MG63 (cell line): ENCODE results near the gene CDC26. TPM values are rescaled to one million over a fixed set of nuclear protein-coding genes. Genes with fewer than 3 reads are reported as not detected.
"Not testable (repeated sequence)": the region's sequence is repeated elsewhere in the genome, so short reads cannot be mapped to it uniquely, and the experiment has no call there.

ENCODE experiments used
- DNase-seq: peaks from one replicate; pipeline ENCODE4 v3.0.0-alpha.2; 2020
- H3K27me3 ChIP-seq: fragments of 250-450 bp; sonication (Bioruptor Pico); 2 replicates; pipeline ENCODE4 v1.5.1; 2020; ENCODE audit warnings: mild to moderate bottlenecking, moderate library complexity
- H3K36me3 ChIP-seq: fragments of 250-450 bp; sonication (Bioruptor Pico); 2 replicates; pipeline ENCODE4 v1.5.1; 2020; ENCODE audit warnings: mild to moderate bottlenecking, moderate library complexity
- H3K4me3 ChIP-seq: fragments of 250-450 bp; sonication (Bioruptor Pico); 2 replicates; pipeline ENCODE4 v1.5.1; 2020; ENCODE audit warnings: mild to moderate bottlenecking, moderate library complexity
- H3K9me3 ChIP-seq: fragments of 250-450 bp; sonication (Bioruptor Pico); 2 replicates; pipeline ENCODE4 v1.5.1; 2020; ENCODE audit warnings: mild to moderate bottlenecking, moderate library complexity
- total RNA-seq: library from RNA; depleted of rRNA; stranded (reverse); fragments of >200 nt; shearing (Covaris generic); gene quantifications from 2 replicates; pipeline ENCODE4 v1.2.3, GENCODE V29; 2014; ENCODE audit warnings: low replicate concordance

The CDC26 gene
- total RNA-seq, 1 experiment from 2014 or later = 38.9 TPM

- no peak overlapping the region for H3K4me3 ChIP-seq
- DNase-seq = no peak
- peaks cover under 1% of the 10 kb centered on the region for H3K36me3 ChIP-seq
- no peaks in the 10 kb centered on the region for H3K9me3 ChIP-seq
- no peaks in the 10 kb centered on the region for H3K27me3 ChIP-seq
These were observed 23.8 kb upstream of the CDC26 start for GRCh38 chr9:113298924-113299770.

GRCh38 chr9:113298311-113298710 lies 22.9 kb upstream of the CDC26 start:
- H3K4me3 ChIP-seq = no peak overlapping the region
- peaks cover 7% of the 10 kb centered on the region for H3K36me3 ChIP-seq
- no peaks in the 10 kb centered on the region for H3K27me3 ChIP-seq
- H3K9me3 ChIP-seq = no peaks in the 10 kb centered on the region
- no peak for DNase-seq

- no peak for DNase-seq
- Histone ChIP-seq H3K4me3 (no peak overlapping the region), H3K9me3 (no peaks in the 10 kb centered on the region), H3K27me3 (no peaks in the 10 kb centered on the region), H3K36me3 (peaks cover 20% of the 10 kb centered on the region)
These were observed 21.6 kb upstream of the CDC26 start for GRCh38 chr9:113296796-113297558.

GRCh38 chr9:113296247-113296646 lies 20.9 kb upstream of the CDC26 start:
- not testable (repeated sequence) for DNase-seq, H3K27me3 ChIP-seq, H3K4me3 ChIP-seq, H3K9me3 ChIP-seq
- peaks cover 27% of the 10 kb centered on the region for H3K36me3 ChIP-seq

- Histone ChIP-seq H3K4me3 (no peak overlapping the region), H3K9me3 (no peaks in the 10 kb centered on the region), H3K36me3 (peaks cover 56% of the 10 kb centered on the region), H3K27me3 (no peaks in the 10 kb centered on the region)
- DNase-seq = peak; percentile 34
These were observed 18.0 kb upstream of the CDC26 start for GRCh38 chr9:113293285-113293878.

- no peak overlapping the region for H3K4me3 ChIP-seq
- H3K36me3 ChIP-seq = peaks cover 83% of the 10 kb centered on the region
- H3K9me3 ChIP-seq = no peaks in the 10 kb centered on the region
- DNase-seq = no peak
- H3K27me3 ChIP-seq = no peaks in the 10 kb centered on the region
These were observed 14.8 kb upstream of the CDC26 start for GRCh38 chr9:113290052-113290607.

- H3K4me3 ChIP-seq = no peak overlapping the region
- no peak for DNase-seq
- peaks cover 91% of the 10 kb centered on the region for H3K36me3 ChIP-seq
- H3K9me3 ChIP-seq = no peaks in the 10 kb centered on the region
- H3K27me3 ChIP-seq = no peaks in the 10 kb centered on the region
These were observed 13.7 kb upstream of the CDC26 start for GRCh38 chr9:113289091-113289490.

GRCh38 chr9:113281356-113281755 lies 6.0 kb upstream of the CDC26 start:
- DNase-seq = no peak
- Histone ChIP-seq H3K9me3 (no peaks in the 10 kb centered on the region), H3K36me3 (peaks cover 83% of the 10 kb centered on the region), H3K27me3 (no peaks in the 10 kb centered on the region), H3K4me3 (no peak overlapping the region)

- Histone ChIP-seq H3K36me3 (peaks cover 74% of the 10 kb centered on the region), H3K9me3 (no peaks in the 10 kb centered on the region), H3K27me3 (no peaks in the 10 kb centered on the region), H3K4me3 (no peak overlapping the region)
- DNase-seq = no peak
These were observed 3.5 kb upstream of the CDC26 start for GRCh38 chr9:113278840-113279239.

GRCh38 chr9:113274474-113275156 lies 757 bp downstream of the CDC26 start:
- Histone ChIP-seq H3K36me3 (peaks cover 69% of the 10 kb centered on the region), H3K4me3 (peak overlapping the region; percentile 94), H3K27me3 (no peaks in the 10 kb centered on the region), H3K9me3 (no peaks in the 10 kb centered on the region)
- no peak for DNase-seq

GRCh38 chr9:113269871-113270270 lies 5.5 kb downstream of the CDC26 start:
- Histone ChIP-seq H3K36me3 (peaks cover 60% of the 10 kb centered on the region), H3K27me3 (no peaks in the 10 kb centered on the region)

GRCh38 chr9:113269355-113269754 lies 6.0 kb downstream of the CDC26 start:
- Histone ChIP-seq H3K36me3 (peaks cover 60% of the 10 kb centered on the region), H3K9me3 (no peaks in the 10 kb centered on the region), H3K4me3 (no peak overlapping the region), H3K27me3 (no peaks in the 10 kb centered on the region)
- DNase-seq = no peak

More at GRCh38 chr9:113269871-113270270, 5.5 kb downstream of the CDC26 start:
- H3K9me3 ChIP-seq = no peaks in the 10 kb centered on the region
- H3K4me3 ChIP-seq = no peak overlapping the region
- no peak for DNase-seq

- no peak overlapping the region for H3K4me3 ChIP-seq
- no peak for DNase-seq
- peaks cover 51% of the 10 kb centered on the region for H3K36me3 ChIP-seq
- no peaks in the 10 kb centered on the region for H3K9me3 ChIP-seq
- H3K27me3 ChIP-seq = no peaks in the 10 kb centered on the region
These were observed 7.3 kb downstream of the CDC26 start for GRCh38 chr9:113267911-113268566.

GRCh38 chr9:113266174-113266573 lies 9.2 kb downstream of the CDC26 start:
- no peaks in the 10 kb centered on the region for H3K9me3 ChIP-seq
- no peaks in the 10 kb centered on the region for H3K27me3 ChIP-seq
- H3K36me3 ChIP-seq = peaks cover 41% of the 10 kb centered on the region
- no peak overlapping the region for H3K4me3 ChIP-seq
- no peak for DNase-seq

GRCh38 chr9:113261917-113262671 lies 13.3 kb downstream of the CDC26 start:
- Histone ChIP-seq H3K27me3 (no peaks in the 10 kb centered on the region), H3K9me3 (no peaks in the 10 kb centered on the region), H3K36me3 (peaks cover 32% of the 10 kb centered on the region), H3K4me3 (no peak overlapping the region)
- DNase-seq = no peak
